B cell (primary cell): ENCODE results near the gene NUFIP1.

Experiments
- EZH2 ChIP-seq: IDR thresholded peaks from 2 replicates; pipeline ENCODE4 v1.6.1; 2012; ENCODE audit warnings: borderline replicate concordance, low read depth, mild to moderate bottlenecking, moderate library complexity, low read length; ENCODE audit not compliant: insufficient read depth, poor library complexity, severe bottlenecking
- TF ChIP-seq, protein P1 (sequence below): fragments of 200-600 bp; IDR thresholded peaks from one replicate; pipeline ENCODE4 v1.8.0; 2022; ENCODE audit warnings: antibody characterized with exemption, mild to moderate bottlenecking

DNA sequence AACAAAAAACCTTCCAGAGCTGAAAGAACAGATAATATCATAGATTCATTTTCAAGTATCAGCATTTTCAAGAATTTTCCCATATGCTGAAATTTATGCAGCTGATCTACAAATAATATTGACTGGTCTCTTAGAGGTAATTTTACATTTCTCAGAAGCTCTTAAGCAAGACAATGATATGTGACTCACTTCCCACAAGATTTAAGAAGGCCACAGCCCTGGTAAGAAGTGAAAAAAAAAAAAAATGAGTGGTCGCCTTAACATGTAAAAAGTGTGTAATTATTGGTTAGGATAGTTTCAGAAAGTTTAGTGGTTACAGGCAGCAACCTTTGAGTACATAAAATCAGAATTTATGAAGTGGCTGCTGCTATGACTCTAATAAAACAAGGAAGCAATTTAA is 54.5 kb downstream of the NUFIP1 start:
- TF ChIP-seq EZH2, result no peak
- TF ChIP-seq, protein P1, sequence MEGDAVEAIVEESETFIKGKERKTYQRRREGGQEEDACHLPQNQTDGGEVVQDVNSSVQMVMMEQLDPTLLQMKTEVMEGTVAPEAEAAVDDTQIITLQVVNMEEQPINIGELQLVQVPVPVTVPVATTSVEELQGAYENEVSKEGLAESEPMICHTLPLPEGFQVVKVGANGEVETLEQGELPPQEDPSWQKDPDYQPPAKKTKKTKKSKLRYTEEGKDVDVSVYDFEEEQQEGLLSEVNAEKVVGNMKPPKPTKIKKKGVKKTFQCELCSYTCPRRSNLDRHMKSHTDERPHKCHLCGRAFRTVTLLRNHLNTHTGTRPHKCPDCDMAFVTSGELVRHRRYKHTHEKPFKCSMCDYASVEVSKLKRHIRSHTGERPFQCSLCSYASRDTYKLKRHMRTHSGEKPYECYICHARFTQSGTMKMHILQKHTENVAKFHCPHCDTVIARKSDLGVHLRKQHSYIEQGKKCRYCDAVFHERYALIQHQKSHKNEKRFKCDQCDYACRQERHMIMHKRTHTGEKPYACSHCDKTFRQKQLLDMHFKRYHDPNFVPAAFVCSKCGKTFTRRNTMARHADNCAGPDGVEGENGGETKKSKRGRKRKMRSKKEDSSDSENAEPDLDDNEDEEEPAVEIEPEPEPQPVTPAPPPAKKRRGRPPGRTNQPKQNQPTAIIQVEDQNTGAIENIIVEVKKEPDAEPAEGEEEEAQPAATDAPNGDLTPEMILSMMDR, result no peak
